GM12875 (cell line): ENCODE results near the gene OSBPL1A.

ENCODE experiments used
- H3K4me3 ChIP-seq: one replicate; pipeline ENCODE4 v1.5.1; 2011; ENCODE audit warnings: low read depth, low read length, control low read depth
- TF ChIP-seq, protein P1 (sequence below): IDR thresholded peaks from 2 replicates; pipeline ENCODE4 v1.5.1; 2011; ENCODE audit warnings: low read depth, mild to moderate bottlenecking, control low read depth, inconsistent platforms, low read length, moderate library complexity, borderline replicate concordance; ENCODE audit not compliant: insufficient read depth

OSBPL1A gene

DNA sequence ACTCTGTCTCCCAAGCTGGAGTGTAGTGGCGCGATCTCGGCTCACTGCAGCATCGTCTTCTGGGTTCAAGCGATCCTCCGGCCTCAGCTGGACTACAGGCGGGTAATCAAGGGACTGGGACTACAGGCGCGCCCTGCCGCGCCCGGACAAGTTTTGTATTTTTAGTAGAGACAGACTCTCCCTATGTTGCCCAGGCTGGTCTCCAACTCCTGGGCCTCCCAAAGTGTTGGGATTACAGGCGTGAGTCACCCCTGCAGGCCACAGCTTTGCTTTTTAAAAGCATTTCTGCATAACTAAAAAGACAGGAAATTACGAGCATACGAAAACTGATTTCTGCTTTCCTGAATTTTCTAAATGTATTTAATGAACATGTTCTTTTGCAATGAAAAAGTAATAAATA lies 916 bp upstream of the OSBPL1A start:
- H3K4me3 ChIP-seq = no peak overlapping the region

DNA sequence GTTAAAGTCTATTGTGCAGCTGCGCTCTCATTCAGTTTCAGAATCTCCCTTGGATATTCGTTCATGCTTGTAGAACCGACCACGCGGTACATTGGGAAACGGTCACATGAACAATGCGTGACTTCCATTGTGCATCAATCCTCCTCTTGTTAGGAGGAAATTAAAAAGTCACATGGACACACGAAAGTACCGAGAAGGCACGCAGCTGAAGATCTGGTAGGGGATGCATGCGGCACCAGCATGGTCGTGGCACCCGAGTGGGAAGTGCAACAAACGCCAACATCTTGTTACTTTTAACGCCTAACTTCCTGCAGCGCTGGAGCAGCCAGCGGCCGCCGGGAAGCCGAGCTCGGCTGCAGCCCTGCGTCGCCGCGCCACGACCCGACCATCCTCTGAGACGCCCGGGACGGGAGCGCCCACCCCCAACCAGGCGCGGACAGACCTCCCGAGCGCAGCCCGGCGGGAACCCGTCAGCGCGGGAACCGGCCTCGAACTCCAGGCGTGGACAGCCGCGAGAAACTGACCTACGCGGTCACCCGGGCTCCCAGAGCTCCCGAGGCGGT lies 412 bp downstream of the OSBPL1A start:
- TF ChIP-seq, protein P1, sequence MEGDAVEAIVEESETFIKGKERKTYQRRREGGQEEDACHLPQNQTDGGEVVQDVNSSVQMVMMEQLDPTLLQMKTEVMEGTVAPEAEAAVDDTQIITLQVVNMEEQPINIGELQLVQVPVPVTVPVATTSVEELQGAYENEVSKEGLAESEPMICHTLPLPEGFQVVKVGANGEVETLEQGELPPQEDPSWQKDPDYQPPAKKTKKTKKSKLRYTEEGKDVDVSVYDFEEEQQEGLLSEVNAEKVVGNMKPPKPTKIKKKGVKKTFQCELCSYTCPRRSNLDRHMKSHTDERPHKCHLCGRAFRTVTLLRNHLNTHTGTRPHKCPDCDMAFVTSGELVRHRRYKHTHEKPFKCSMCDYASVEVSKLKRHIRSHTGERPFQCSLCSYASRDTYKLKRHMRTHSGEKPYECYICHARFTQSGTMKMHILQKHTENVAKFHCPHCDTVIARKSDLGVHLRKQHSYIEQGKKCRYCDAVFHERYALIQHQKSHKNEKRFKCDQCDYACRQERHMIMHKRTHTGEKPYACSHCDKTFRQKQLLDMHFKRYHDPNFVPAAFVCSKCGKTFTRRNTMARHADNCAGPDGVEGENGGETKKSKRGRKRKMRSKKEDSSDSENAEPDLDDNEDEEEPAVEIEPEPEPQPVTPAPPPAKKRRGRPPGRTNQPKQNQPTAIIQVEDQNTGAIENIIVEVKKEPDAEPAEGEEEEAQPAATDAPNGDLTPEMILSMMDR = no peak
- H3K4me3 ChIP-seq = no peak overlapping the region

More for the DNA sequence above, 916 bp upstream of the OSBPL1A start:
- TF ChIP-seq, protein P1 = no peak

DNA sequence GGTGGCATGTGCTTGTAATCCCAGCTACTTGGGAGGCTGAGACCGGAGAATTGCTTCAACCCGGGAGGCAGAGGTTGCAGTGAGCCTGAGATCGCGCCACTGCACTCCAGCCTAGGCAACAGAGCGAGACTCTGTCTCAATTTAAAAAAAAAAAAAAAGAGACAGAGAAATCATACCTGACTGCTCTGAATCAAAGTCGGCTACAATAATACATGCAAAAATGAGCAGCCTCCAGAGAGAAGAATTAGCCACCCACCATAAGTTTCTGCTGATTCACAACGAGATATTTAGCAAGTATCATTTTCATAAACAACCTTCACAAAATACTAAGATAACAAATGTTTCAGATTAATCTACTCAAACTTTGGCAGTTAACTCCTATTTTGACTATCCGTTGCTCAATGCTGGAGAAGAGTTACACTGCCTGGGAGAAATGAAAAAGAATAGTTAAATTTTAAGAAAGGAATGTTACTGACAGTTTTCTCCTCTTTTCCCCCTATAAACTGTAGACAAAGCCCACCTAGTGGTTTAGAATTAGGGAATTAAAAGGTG lies 1.5 kb downstream of the OSBPL1A start:
- no peak overlapping the region for H3K4me3 ChIP-seq
- TF ChIP-seq, protein P1 = no peak

DNA sequence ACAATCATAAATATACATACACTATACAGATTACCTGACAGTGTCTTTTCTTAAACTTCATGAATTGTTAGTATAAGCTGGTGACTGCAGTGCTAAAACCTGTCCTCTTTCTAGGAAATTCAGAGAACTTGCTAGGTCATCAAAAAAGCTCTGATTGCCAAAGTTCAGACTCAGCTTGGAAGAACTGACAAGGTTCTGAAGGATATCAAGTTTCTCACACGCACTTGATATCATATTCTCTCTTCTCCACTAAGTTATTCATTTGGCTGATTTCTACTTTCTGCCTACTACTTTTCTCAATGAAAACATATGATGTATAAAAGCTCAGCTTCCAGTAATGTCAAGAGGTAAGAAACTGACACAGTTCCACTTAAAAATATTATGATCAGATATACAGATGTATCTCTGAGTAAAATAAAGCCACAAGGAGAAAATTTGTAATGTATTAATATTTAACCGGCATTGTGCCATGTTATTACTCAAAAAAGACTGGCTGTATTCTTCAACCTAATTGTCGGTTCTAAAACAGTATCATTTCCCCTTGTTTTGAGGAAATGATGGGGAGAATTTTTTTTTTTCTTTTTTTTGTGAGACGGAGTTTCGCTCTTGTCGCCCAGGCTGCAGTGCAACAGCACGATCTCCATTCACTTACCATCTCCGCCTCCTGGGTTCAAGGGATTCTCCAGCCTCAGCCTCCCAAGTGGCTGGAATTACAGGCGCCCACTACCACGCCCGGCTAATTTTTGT lies 2.4 kb downstream of the OSBPL1A start:
- TF ChIP-seq, protein P1 = no peak
- H3K4me3 ChIP-seq = no peak overlapping the region

DNA sequence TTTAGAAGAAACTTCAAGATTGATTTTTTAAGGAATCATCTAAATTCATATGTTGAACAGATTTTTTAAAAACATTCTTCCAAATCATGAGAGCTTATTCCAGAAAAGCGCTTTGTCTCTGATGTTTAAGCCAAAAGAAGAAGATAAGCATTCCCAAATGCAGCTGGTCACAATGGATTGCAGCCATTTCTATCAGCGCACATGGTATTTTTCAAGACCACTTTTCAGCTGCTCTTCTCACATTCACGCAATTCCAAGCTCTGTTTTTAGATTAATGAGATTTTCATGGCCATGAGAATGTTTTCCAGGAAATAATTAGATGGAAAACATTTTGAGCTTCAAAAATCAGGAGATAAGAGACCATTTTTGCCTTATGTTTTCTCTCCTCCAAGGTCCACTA lies 8.7 kb downstream of the OSBPL1A start:
- TF ChIP-seq, protein P1 = no peak
- H3K4me3 ChIP-seq = no peak overlapping the region

DNA sequence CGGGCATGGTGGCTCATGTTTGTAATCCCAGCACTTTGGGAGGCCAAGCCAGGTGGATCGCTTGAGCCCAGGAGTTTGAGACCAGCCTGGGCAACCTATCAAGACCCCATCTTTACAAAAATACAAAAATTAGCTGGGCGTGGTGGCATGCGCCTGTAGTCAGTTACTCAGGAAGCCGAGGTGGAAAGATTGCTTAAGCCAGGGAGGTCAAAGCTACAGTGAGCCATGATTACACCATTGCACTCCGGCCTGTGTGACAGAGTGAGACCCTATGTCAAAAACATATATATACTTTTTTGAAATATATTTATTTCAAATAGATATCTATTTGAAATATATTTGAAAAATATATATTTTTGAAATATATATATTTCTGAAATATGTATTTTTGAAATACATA lies 10.9 kb downstream of the OSBPL1A start:
- TF ChIP-seq, protein P1 = no peak
- no peak overlapping the region for H3K4me3 ChIP-seq

DNA sequence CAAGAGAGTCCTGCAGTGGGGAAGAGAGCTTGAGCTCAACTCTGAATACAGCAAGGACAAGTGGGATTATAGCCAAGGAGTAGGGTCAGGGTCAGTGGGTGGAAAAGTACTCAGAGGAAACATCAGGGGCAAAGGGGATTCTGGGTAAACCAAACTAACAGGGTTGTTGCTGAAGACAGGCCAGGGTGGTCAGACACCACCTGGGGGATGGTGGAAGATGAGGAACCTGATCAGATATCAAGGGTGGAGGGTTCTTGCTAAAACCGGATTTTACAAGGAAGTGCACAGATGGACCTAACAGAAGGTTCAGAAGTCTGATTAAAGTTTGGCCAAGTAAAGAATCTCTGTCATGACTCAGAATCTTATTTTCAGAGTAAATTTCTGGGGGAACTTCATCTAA lies 16.5 kb downstream of the OSBPL1A start:
- H3K4me3 ChIP-seq = no peak overlapping the region
- TF ChIP-seq, protein P1 = no peak
